Bronchial epithelial cell (primary cell): ENCODE results near the gene AADACL4. TPM values are rescaled to one million over a fixed set of nuclear protein-coding genes. Genes with fewer than 3 reads are reported as not detected.

Experiments
- DNase-seq: peaks from one replicate; pipeline ENCODE4 v3.0.0-alpha.2; 2010; ENCODE audit warnings: low read depth
- FAIRE-seq: peaks from 2 replicates; lab custom pipeline; 2011; peaks lifted over from hg19 to GRCh38; lab: Jason Lieb, UNC
- H3K27me3 ChIP-seq: 2 replicates; pipeline ENCODE4 v1.5.1; 2011; ENCODE audit warnings: low read length; ENCODE audit not compliant: control insufficient read depth, insufficient read depth
- H3K36me3 ChIP-seq: 2 replicates; pipeline ENCODE4 v1.5.1; 2011; ENCODE audit warnings: low read length; ENCODE audit not compliant: control insufficient read depth, insufficient read depth
- H3K4me3 ChIP-seq: 2 replicates; pipeline ENCODE4 v1.5.1; 2011; ENCODE audit warnings: mild to moderate bottlenecking, low read depth, low read length, control low read depth
- CTCF ChIP-seq: IDR thresholded peaks from 2 replicates; pipeline ENCODE4 v1.5.1; 2011; ENCODE audit warnings: mild to moderate bottlenecking, moderate library complexity, low read length, control low read depth, inconsistent platforms; ENCODE audit not compliant: insufficient read depth, severe bottlenecking
- total RNA-seq: library from RNA; depleted of rRNA; stranded (reverse); fragments of >200 nt; gene quantifications from 2 replicates; pipeline ENCODE4 v1.2.1, GENCODE V29; 2014

Gene AADACL4
- not detected in 2 replicates for total RNA-seq

- no peak for FAIRE-seq
- peaks cover 1% of the 10 kb centered on the region for H3K27me3 ChIP-seq
- H3K4me3 ChIP-seq = no peak within 1 kb of the TSS
- H3K36me3 ChIP-seq = no peaks in the 10 kb centered on the region
- DNase-seq = no peak
- no peak for TF ChIP-seq CTCF
Observed at GRCh38 chr1:12643785-12644184, at the start of gene AADACL4. Gene AADACL4 (plus strand): TSS chr1:12644085. CDS start chr1:12644547, 462 bp downstream.

GRCh38 chr1:12594490-12594889, 49.4 kb upstream of the AADACL4 start:
- DNase-seq = no peak
- TF ChIP-seq CTCF = peak; percentile 4
- H3K36me3 ChIP-seq = no peaks in the 10 kb centered on the region
- no peak for FAIRE-seq
- no peak overlapping the region for H3K4me3 ChIP-seq
- no peaks in the 10 kb centered on the region for H3K27me3 ChIP-seq

GRCh38 chr1:12594966-12595756, 48.7 kb upstream of the AADACL4 start:
- Histone ChIP-seq H3K27me3 (no peaks in the 10 kb centered on the region), H3K36me3 (no peaks in the 10 kb centered on the region), H3K4me3 (peak overlapping the region; percentile 28)
- FAIRE-seq (no peak), DNase-seq (no peak)
- no peak for TF ChIP-seq CTCF

GRCh38 chr1:12595757-12596006, 48.2 kb upstream of the AADACL4 start:
- FAIRE-seq (no peak), DNase-seq (no peak)
- Histone ChIP-seq H3K27me3 (no peaks in the 10 kb centered on the region), H3K4me3 (peak overlapping the region; percentile 28), H3K36me3 (no peaks in the 10 kb centered on the region)
- no peak for TF ChIP-seq CTCF

GRCh38 chr1:12596007-12596821, 47.7 kb upstream of the AADACL4 start:
- no peak for FAIRE-seq

More at GRCh38 chr1:12596007-12596821, 47.7 kb upstream of the AADACL4 start:
- peak; percentile 72 for DNase-seq
- peak overlapping the region; percentile 28 for H3K4me3 ChIP-seq
- no peaks in the 10 kb centered on the region for H3K36me3 ChIP-seq
- no peaks in the 10 kb centered on the region for H3K27me3 ChIP-seq
- TF ChIP-seq CTCF = no peak
